Vagina (tissue), 2 donors: Measurements from ENCODE around the gene GTSE1.

Experiments
- POLR2A ChIP-seq, 2 donors: fragments of 450-650 bp; IDR thresholded peaks; one replicate each; pipeline ENCODE4 v1.6.1; 2017; ENCODE audit warnings: antibody characterized with exemption in 2 of 2, mild to moderate bottlenecking in 2 of 2, moderate library complexity in 2 of 2
- TF ChIP-seq, protein P1 (sequence below), 3 experiments: fragments of 450-650 bp in 2 of 3; fragments of 200-600 bp in 1 of 3; sonication (generic) in 1 of 3; IDR thresholded peaks; one replicate each; pipeline ENCODE4 v1.5.1; 2017 to 2019; ENCODE audit warnings: antibody characterized with exemption in 3 of 3, mild to moderate bottlenecking in 2 of 3, moderate library complexity in 2 of 3

- TF ChIP-seq, protein P1, sequence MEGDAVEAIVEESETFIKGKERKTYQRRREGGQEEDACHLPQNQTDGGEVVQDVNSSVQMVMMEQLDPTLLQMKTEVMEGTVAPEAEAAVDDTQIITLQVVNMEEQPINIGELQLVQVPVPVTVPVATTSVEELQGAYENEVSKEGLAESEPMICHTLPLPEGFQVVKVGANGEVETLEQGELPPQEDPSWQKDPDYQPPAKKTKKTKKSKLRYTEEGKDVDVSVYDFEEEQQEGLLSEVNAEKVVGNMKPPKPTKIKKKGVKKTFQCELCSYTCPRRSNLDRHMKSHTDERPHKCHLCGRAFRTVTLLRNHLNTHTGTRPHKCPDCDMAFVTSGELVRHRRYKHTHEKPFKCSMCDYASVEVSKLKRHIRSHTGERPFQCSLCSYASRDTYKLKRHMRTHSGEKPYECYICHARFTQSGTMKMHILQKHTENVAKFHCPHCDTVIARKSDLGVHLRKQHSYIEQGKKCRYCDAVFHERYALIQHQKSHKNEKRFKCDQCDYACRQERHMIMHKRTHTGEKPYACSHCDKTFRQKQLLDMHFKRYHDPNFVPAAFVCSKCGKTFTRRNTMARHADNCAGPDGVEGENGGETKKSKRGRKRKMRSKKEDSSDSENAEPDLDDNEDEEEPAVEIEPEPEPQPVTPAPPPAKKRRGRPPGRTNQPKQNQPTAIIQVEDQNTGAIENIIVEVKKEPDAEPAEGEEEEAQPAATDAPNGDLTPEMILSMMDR (IDR thresholded peaks at IDR 0.05), result no peak
- no peak for TF ChIP-seq POLR2A (IDR thresholded peaks at IDR 0.05)
These were observed 14.6 kb upstream of the GTSE1 start for GRCh38 chr22:46281866-46282678.
